Measurements from ENCODE around the gene PIK3CD.
A peak's percentile ranks its signal among the peaks of the same experiment; 100 is the strongest.

PIK3CD gene

GRCh38 chr1:9714257-9714718 lies 62.8 kb downstream of the PIK3CD start:
- no peak for TF ChIP-seq CTCF (IDR thresholded peaks at IDR 0.05; ENCODE audit: borderline replicate concordance, insufficient read depth, low read depth, low read length)
- no peak overlapping the region for H3K4me3 ChIP-seq (ENCODE audit: low read depth, low read length)

- no peak for TF ChIP-seq CTCF (IDR thresholded peaks at IDR 0.05; ENCODE audit: borderline replicate concordance, insufficient read depth, low read depth, low read length)
- H3K4me3 ChIP-seq (ENCODE audit: low read depth, low read length) = no peak overlapping the region
Measured at GRCh38 chr1:9715536-9716226, 64.2 kb downstream of the PIK3CD start.

- TF ChIP-seq CTCF (IDR thresholded peaks at IDR 0.05; ENCODE audit: borderline replicate concordance, insufficient read depth, low read depth, low read length) = no peak
- no peak overlapping the region for H3K4me3 ChIP-seq (ENCODE audit: low read depth, low read length)
Measured at GRCh38 chr1:9716404-9717192, 65.1 kb downstream of the PIK3CD start.

GRCh38 chr1:9717193-9718005 lies 65.9 kb downstream of the PIK3CD start:
- no peak overlapping the region for H3K4me3 ChIP-seq (ENCODE audit: low read depth, low read length)
- TF ChIP-seq CTCF (IDR thresholded peaks at IDR 0.05; ENCODE audit: borderline replicate concordance, insufficient read depth, low read depth, low read length) = 0 out of 2 replicates have a peak, but pooled peaks have one; percentile 5

GRCh38 chr1:9718006-9718680 lies 66.6 kb downstream of the PIK3CD start:
- no peak overlapping the region for H3K4me3 ChIP-seq (ENCODE audit: low read depth, low read length)
- TF ChIP-seq CTCF (IDR thresholded peaks at IDR 0.05; ENCODE audit: borderline replicate concordance, insufficient read depth, low read depth, low read length) = no peak

GRCh38 chr1:9719978-9720722 lies 68.6 kb downstream of the PIK3CD start:
- H3K4me3 ChIP-seq (ENCODE audit: low read depth, low read length) = no peak overlapping the region
- TF ChIP-seq CTCF (IDR thresholded peaks at IDR 0.05; ENCODE audit: borderline replicate concordance, insufficient read depth, low read depth, low read length) = peak; percentile 10; the same call in 1 of the 2 replicates

Measured in GM12875 (cell line).